PFSK-1 (cell line): ENCODE results near the gene TNFAIP1.

Experiments used
- FOXP2 ChIP-seq: optimal IDR thresholded peaks from 2 replicates; pipeline ENCODE3; 2011; ENCODE audit warnings: borderline replicate concordance, control low read depth, inconsistent platforms; ENCODE audit not compliant: insufficient read depth; ENCODE audit errors: extremely low read length, extremely low read depth
- POLR2AphosphoS5 ChIP-seq: IDR thresholded peaks from 2 replicates; pipeline ENCODE4 v1.6.1; 2012; ENCODE audit warnings: low read depth, mild to moderate bottlenecking, control low read depth, low read length, moderate library complexity
- SIN3A ChIP-seq: IDR thresholded peaks from 2 replicates; pipeline ENCODE4 v1.6.1; 2012; ENCODE audit warnings: mild to moderate bottlenecking, low read length, moderate library complexity, borderline replicate concordance; ENCODE audit not compliant: insufficient read depth
- TAF1 ChIP-seq: IDR thresholded peaks from 2 replicates; pipeline ENCODE4 v1.6.1; 2012; ENCODE audit warnings: low read length, control low read depth, borderline replicate concordance; ENCODE audit not compliant: insufficient read depth
- TF ChIP-seq, protein P1 (sequence below), 2 experiments: IDR thresholded peaks; 2 replicates each; pipeline versions ENCODE4 v1.6.1 to v1.8.0; 2011 to 2012; ENCODE audit warnings: low read depth in 2 of 2, low read length in 2 of 2, control low read depth in 1 of 2, inconsistent platforms in 1 of 2, mild to moderate bottlenecking in 1 of 2, moderate library complexity in 1 of 2; ENCODE audit not compliant: insufficient read depth in 1 of 2

The TNFAIP1 gene

DNA sequence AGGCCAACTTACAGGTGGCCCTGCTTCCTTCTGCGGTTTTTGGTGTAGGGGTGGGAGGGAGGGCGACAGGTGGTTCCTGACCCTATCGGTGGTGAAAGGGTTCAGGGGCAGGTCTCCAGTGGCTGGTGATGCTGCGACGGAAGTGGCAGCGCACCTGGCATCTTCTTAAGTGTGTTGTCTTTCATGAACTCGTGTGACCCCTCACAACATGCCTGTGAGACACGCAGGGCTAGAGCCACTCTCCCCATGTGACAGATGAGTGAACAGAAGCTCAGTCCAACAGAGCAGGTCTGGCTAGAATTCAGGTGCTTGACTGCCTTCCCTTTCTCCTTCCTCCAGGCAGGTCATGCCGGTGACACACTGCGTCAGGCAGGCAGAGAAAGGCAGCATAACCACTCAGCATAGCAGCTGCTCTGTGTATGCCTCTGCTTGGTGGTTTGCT, 8.0 kb downstream of the TNFAIP1 start:
- TF ChIP-seq POLR2AphosphoS5 (no peak), TAF1 (no peak), FOXP2 (no peak), SIN3A (no peak)

DNA sequence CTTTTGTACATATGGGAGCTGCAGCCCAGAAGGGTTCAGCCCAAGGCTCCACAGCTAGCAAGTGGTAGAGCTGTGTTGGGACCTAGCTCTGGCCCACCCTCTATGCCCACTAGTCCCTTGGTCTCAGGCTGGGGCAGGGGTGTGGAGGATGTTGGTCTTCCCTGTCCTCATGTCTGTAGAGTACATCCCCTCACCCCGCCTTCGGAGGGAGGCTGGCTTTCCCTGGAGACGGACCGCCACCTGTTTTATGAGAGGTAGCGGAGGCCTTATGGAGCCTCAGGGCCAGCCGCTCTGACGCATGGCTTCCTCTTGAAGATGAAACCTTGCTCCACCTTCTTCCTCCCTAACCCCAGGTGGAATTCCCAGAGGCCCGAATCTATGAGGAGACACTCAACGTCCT, 8.4 kb downstream of the TNFAIP1 start:
- TF ChIP-seq POLR2AphosphoS5 (no peak), SIN3A (no peak), TAF1 (no peak), FOXP2 (no peak)
- TF ChIP-seq, protein P1, sequence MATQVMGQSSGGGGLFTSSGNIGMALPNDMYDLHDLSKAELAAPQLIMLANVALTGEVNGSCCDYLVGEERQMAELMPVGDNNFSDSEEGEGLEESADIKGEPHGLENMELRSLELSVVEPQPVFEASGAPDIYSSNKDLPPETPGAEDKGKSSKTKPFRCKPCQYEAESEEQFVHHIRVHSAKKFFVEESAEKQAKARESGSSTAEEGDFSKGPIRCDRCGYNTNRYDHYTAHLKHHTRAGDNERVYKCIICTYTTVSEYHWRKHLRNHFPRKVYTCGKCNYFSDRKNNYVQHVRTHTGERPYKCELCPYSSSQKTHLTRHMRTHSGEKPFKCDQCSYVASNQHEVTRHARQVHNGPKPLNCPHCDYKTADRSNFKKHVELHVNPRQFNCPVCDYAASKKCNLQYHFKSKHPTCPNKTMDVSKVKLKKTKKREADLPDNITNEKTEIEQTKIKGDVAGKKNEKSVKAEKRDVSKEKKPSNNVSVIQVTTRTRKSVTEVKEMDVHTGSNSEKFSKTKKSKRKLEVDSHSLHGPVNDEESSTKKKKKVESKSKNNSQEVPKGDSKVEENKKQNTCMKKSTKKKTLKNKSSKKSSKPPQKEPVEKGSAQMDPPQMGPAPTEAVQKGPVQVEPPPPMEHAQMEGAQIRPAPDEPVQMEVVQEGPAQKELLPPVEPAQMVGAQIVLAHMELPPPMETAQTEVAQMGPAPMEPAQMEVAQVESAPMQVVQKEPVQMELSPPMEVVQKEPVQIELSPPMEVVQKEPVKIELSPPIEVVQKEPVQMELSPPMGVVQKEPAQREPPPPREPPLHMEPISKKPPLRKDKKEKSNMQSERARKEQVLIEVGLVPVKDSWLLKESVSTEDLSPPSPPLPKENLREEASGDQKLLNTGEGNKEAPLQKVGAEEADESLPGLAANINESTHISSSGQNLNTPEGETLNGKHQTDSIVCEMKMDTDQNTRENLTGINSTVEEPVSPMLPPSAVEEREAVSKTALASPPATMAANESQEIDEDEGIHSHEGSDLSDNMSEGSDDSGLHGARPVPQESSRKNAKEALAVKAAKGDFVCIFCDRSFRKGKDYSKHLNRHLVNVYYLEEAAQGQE (IDR thresholded peaks at IDR 0.05; ENCODE audit: insufficient read depth in 1 of 2, low read depth in 2 of 2, low read length in 2 of 2): no peak

DNA sequence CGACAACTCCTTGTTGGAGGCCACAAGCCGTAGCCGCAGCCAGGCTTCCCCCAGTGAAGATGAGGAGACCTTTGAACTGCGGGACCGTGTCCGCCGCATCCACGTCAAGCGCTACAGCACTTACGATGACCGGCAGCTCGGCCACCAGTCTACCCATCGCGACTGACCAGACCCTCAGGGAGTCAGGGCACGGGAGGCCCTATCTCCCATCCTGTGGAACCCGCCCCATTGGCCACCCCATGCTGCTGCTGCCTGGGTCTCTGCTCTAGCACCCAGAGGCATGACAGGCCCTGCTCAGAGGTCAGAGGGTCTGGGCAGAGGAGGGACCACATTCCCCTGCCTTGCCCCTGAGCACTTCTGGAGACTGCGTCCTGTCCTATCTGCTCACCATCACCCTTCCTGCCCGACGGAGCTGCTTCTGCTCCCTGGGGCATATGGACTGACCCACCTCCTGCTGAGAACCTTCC, 8.9 kb downstream of the TNFAIP1 start:
- no peak for TF ChIP-seq POLR2AphosphoS5
- no peak for TF ChIP-seq TAF1
- TF ChIP-seq SIN3A: no peak
- TF ChIP-seq, protein P1 (IDR thresholded peaks at IDR 0.05; ENCODE audit: insufficient read depth in 1 of 2, low read depth in 2 of 2, low read length in 2 of 2): no peak
- no peak for TF ChIP-seq FOXP2

DNA sequence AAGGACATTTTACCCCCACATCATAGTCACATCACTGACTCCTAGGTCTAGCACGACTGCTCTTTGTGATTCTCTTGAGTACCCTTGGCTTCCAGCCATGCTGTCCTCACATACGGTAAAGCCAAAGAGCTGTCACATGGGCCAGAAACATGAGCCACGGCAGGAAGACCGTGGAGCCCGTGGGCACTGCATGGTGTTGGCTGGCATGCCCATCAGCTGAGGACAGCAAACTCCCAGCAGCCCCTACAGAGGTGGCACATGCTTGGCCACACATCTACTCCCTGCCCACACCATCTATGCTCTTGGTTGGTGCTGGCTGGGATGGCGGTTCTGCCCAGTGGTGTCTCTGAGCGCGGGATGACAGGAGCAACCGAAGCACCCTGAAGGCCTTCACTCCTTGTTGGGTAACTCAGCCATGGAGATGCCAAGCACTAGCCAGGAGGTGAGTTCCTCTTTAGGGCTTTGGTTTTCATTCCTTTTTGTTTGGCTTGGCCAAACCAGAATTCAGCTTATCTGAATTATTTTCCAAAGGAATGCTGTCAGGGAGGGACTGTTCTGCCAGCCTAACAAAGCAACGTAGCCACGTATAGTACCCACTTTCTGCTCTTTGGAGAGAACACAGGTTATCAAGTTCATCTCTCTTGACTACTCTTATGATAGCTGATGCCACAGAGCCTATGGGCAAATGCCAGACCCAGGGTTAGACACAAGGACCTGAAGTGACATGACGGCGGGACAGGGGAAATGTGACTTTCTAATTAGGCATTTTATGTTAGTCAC, 10.0 kb downstream of the TNFAIP1 start:
- TF ChIP-seq POLR2AphosphoS5 (peak; percentile 22; the same call in 1 of the 2 replicates), TAF1 (no peak)

DNA sequence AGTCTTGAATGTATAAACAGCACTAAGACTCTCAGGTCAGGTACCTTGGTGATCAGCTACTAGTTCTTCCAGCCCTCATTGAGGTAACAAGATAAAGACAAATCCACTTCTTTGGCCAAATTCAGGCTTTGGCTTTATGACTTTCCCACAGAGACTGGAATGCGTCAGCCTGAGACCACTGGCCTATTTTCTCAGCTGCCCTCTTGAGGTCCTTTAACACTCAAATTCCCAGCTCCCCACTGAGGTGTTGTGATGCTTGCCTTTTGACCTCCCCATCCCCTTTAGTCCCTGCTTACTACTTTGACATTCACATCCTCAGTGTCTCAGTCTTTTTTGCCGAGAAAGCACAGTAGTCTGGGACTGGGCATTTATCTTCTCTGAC, 10.6 kb downstream of the TNFAIP1 start:
- no peak for TF ChIP-seq POLR2AphosphoS5
- no peak for TF ChIP-seq SIN3A
- no peak for TF ChIP-seq TAF1
- no peak for TF ChIP-seq FOXP2
- TF ChIP-seq, protein P1 (IDR thresholded peaks at IDR 0.05; ENCODE audit: insufficient read depth in 1 of 2, low read depth in 2 of 2, low read length in 2 of 2): no peak

DNA sequence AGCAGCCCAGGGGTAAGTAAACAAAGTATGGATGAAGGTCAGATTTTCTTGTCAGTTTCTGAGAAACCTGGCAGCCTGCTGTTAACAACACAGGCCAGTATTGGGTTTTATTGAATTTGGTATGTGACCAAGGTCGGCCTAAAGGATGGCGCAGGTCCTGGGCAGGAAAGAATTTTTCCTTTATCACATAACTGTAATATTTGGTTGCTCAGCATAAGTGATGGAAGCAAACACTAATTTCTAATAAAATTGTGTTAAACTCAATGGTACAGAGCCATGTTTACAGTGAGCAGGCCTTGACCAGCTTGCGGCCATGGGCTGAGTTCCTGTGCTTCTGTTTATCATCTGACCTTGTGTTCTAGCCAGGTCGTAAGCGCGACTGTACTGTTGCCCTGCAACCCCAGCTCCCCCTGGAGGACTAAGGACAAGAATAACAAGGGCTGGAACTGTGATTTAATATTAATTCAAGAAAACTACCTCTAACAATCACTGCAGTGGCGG, 11.2 kb downstream of the TNFAIP1 start:
- TF ChIP-seq POLR2AphosphoS5 (no peak), FOXP2 (peak; percentile 18)
